H1 (cell line): ENCODE data around the gene CDC5L. TPM values are rescaled to one million over a fixed set of nuclear protein-coding genes. Genes with fewer than 3 reads are reported as not detected.

Source experiments
- CTCF ChIA-PET: fragments of 300-600 bp; sonication (Branson Sonifier 250); formaldehyde crosslinking; loops from one replicate; lab custom pipeline; 2021; ENCODE audit not compliant: partially characterized antibody; lab: Charles Lee
- POLR2A ChIA-PET: fragments of 300-600 bp; sonication (Branson Sonifier 250); formaldehyde crosslinking; loops from one replicate; lab custom pipeline; 2021; ENCODE audit warnings: inconsistent platforms; ENCODE audit not compliant: partially characterized antibody; lab: Charles Lee
- DNase-seq, 2 experiments: peaks; one replicate each; pipeline versions ENCODE4 v3.0.0 to v3.0.0-alpha.2; 2010 to 2022; ENCODE audit warnings: low spot score in 2 of 2, low read depth in 1 of 2, mixed read lengths in 1 of 2
- FAIRE-seq: peaks from 2 replicates; lab custom pipeline; 2011; peaks lifted over from hg19 to GRCh38; lab: Jason Lieb, UNC
- H2AFZ ChIP-seq: 2 replicates; pipeline ENCODE4 v1.8.1; 2012; ENCODE audit warnings: low read length, inconsistent platforms
- H2AK5ac ChIP-seq: 2 replicates; pipeline ENCODE4 v1.6.1; 2013; ENCODE audit warnings: low read depth, low read length
- H2BK120ac ChIP-seq: replicated peaks from 2 replicates; pipeline ENCODE3; 2013; ENCODE audit warnings: low read depth, low read length, inconsistent platforms
- H2BK12ac ChIP-seq: 2 replicates; pipeline ENCODE4 v1.6.1; 2013; ENCODE audit warnings: low read depth, low read length
- H2BK15ac ChIP-seq: 2 replicates; pipeline ENCODE4 v1.6.1; 2013; ENCODE audit warnings: low read length
- H2BK20ac ChIP-seq: 2 replicates; pipeline ENCODE4 v1.6.1; 2013; ENCODE audit warnings: low read length
- H2BK5ac ChIP-seq: 2 replicates; pipeline ENCODE4 v1.6.1; 2013; ENCODE audit warnings: low read depth, low read length
- H3K14ac ChIP-seq: 2 replicates; pipeline ENCODE4 v1.6.1; 2013; ENCODE audit warnings: inconsistent platforms; ENCODE audit not compliant: insufficient read length
- H3K18ac ChIP-seq: 2 replicates; pipeline ENCODE4 v1.6.1; 2013; ENCODE audit warnings: low read length; ENCODE audit errors: extremely low read depth
- H3K23ac ChIP-seq: 2 replicates; pipeline ENCODE4 v1.6.1; 2013; ENCODE audit warnings: inconsistent platforms; ENCODE audit not compliant: insufficient read length
- H3K23me2 ChIP-seq: 2 replicates; pipeline ENCODE4 v1.6.1; 2013; ENCODE audit warnings: low read depth, low read length
- H3K27ac ChIP-seq: 2 replicates; pipeline ENCODE4 v1.6.1; 2011; ENCODE audit warnings: low read depth, low read length, inconsistent platforms
- H3K27me3 ChIP-seq, 4 experiments: replicated peaks in 1 of 4; 1 replicate in 1 of 4; 2 replicates in 3 of 4; pipeline versions ENCODE4 v1.6.1 to v1.8.1; 2011 to 2013; ENCODE audit warnings: low read length in 3 of 4, mild to moderate bottlenecking in 3 of 4, inconsistent platforms in 2 of 4, mixed read lengths in 2 of 4, moderate library complexity in 1 of 4; ENCODE audit not compliant: control insufficient read depth in 3 of 4, insufficient read depth in 3 of 4; ENCODE audit errors: extremely low read depth in 1 of 4
- H3K36me3 ChIP-seq, 4 experiments: 2 replicates each; pipeline versions ENCODE4 v1.6.1 to v1.8.1; 2011 to 2013; ENCODE audit warnings: mild to moderate bottlenecking in 4 of 4, low read length in 3 of 4, moderate library complexity in 2 of 4, control low read depth in 1 of 4, inconsistent platforms in 1 of 4; ENCODE audit not compliant: insufficient read depth in 4 of 4, control insufficient read depth in 2 of 4
- H3K4ac ChIP-seq: replicated peaks from 2 replicates; pipeline ENCODE3; 2013; ENCODE audit warnings: low read length, low read depth, mixed read lengths, inconsistent platforms; ENCODE audit not compliant: insufficient read length
- H3K4me1 ChIP-seq, 4 experiments: replicated peaks in 1 of 4; 1 replicate in 1 of 4; 2 replicates in 3 of 4; pipeline versions ENCODE4 v1.6.1 to v1.8.1; 2011 to 2013; ENCODE audit warnings: low read length in 3 of 4, inconsistent platforms in 2 of 4, mixed read lengths in 1 of 4; ENCODE audit not compliant: insufficient read depth in 4 of 4, control insufficient read depth in 3 of 4
- H3K4me2 ChIP-seq, 2 experiments: 2 replicates each; pipeline versions ENCODE4 v1.6.1 to v1.8.1; 2011 to 2013; ENCODE audit warnings: low read depth in 2 of 2, low read length in 2 of 2, control low read depth in 1 of 2, inconsistent platforms in 1 of 2, mild to moderate bottlenecking in 1 of 2; ENCODE audit not compliant: insufficient read depth in 1 of 2
- H3K4me3 ChIP-seq, 4 experiments: fragments of 200-600, 300-600 bp in 1 of 4; sonication (generic), shearing (Covaris generic), sonication (Bioruptor Twin) in 1 of 4; 2 replicates each; pipeline versions ENCODE4 v1.5.1 to v1.8.1; 2011 to 2016; ENCODE audit warnings: low read length in 4 of 4, low read depth in 3 of 4, control low read depth in 2 of 4, inconsistent platforms in 2 of 4, mild to moderate bottlenecking in 2 of 4, mixed read lengths in 1 of 4, moderate library complexity in 1 of 4; ENCODE audit not compliant: insufficient read depth in 2 of 4; ENCODE audit errors: extremely low read depth in 1 of 4
- H3K56ac ChIP-seq: replicated peaks from 2 replicates; pipeline ENCODE3; 2013; ENCODE audit warnings: low read depth, mild to moderate bottlenecking, mixed read lengths, low read length, inconsistent platforms; ENCODE audit not compliant: insufficient read length
- H3K79me1 ChIP-seq: 2 replicates; pipeline ENCODE4 v1.6.1; 2013; ENCODE audit warnings: low read depth, low read length, control low read depth
- H3K79me2 ChIP-seq, 2 experiments: 2 replicates each; pipeline versions ENCODE4 v1.6.1 to v1.8.1; 2012 to 2013; ENCODE audit warnings: low read length in 2 of 2, mild to moderate bottlenecking in 2 of 2, inconsistent platforms in 1 of 2; ENCODE audit not compliant: insufficient read depth in 2 of 2, control insufficient read depth in 1 of 2
- H3K9ac ChIP-seq, 4 experiments: replicated peaks in 1 of 4; 1 replicate in 1 of 4; 2 replicates in 3 of 4; pipeline versions ENCODE4 v1.6.1 to v1.8.1; 2011 to 2013; ENCODE audit warnings: low read depth in 3 of 4, low read length in 3 of 4, control low read depth in 2 of 4, mild to moderate bottlenecking in 2 of 4, moderate library complexity in 2 of 4, inconsistent platforms in 1 of 4; ENCODE audit errors: extremely low read depth in 1 of 4
- H3K9me3 ChIP-seq, 2 experiments: 2 replicates each; pipeline versions ENCODE4 v1.6.1 to v1.8.1; 2012 to 2013; ENCODE audit warnings: mild to moderate bottlenecking in 2 of 2, moderate library complexity in 2 of 2, control low read depth in 1 of 2, inconsistent platforms in 1 of 2, low read depth in 1 of 2, low read length in 1 of 2, mixed read lengths in 1 of 2; ENCODE audit not compliant: insufficient read depth in 2 of 2
- H4K20me1 ChIP-seq, 2 experiments: replicated peaks in 1 of 2; 2 replicates each; pipeline versions ENCODE3 to v1.8.1; 2011 to 2013; ENCODE audit warnings: inconsistent platforms in 2 of 2, low read length in 2 of 2, mild to moderate bottlenecking in 1 of 2; ENCODE audit not compliant: insufficient read depth in 2 of 2, control insufficient read depth in 1 of 2
- H4K5ac ChIP-seq: 2 replicates; pipeline ENCODE4 v1.6.1; 2013; ENCODE audit warnings: low read length, low read depth, mixed read lengths, inconsistent platforms; ENCODE audit not compliant: insufficient read length
- H4K8ac ChIP-seq: 2 replicates; pipeline ENCODE4 v1.8.0; 2013; ENCODE audit warnings: mild to moderate bottlenecking, moderate library complexity, low read length, inconsistent platforms; ENCODE audit not compliant: insufficient read depth; ENCODE audit errors: extremely low read depth
- H4K91ac ChIP-seq: replicated peaks from 2 replicates; pipeline ENCODE3; 2013; ENCODE audit warnings: low read length, mixed read lengths, inconsistent platforms; ENCODE audit not compliant: insufficient read length
- ASH2L ChIP-seq: fragments of 200-600, 300-600 bp; sonication (generic); IDR thresholded peaks from one replicate; pipeline ENCODE4 v1.7.1; 2017; ENCODE audit warnings: low read length
- ATF2 ChIP-seq: IDR thresholded peaks from 2 replicates; pipeline ENCODE4 v1.6.1; 2012; ENCODE audit warnings: low read length, inconsistent platforms
- CBX5 ChIP-seq: fragments of 300-800, 300-1000 bp; sonication (generic); IDR thresholded peaks from 2 replicates; pipeline ENCODE4 v1.7.1; 2016; ENCODE audit warnings: antibody characterized with exemption, low read length, low read depth
- CBX8 ChIP-seq: fragments of 300-800, 300-1000 bp; sonication (generic); IDR thresholded peaks from 2 replicates; pipeline ENCODE4 v1.7.1; 2016; ENCODE audit warnings: low read depth, low read length, borderline replicate concordance
- CEBPB ChIP-seq: IDR thresholded peaks from 2 replicates; pipeline ENCODE4 v1.6.1; 2012; ENCODE audit warnings: low read depth, low read length
- CREB1 ChIP-seq: IDR thresholded peaks from 2 replicates; pipeline ENCODE4 v1.6.1; 2012; ENCODE audit warnings: inconsistent platforms
- E2F6 ChIP-seq: IDR thresholded peaks from 2 replicates; pipeline ENCODE4 v1.6.1; 2012; ENCODE audit warnings: inconsistent platforms
- JUND ChIP-seq: IDR thresholded peaks from 2 replicates; pipeline ENCODE4 v1.6.1; 2011; ENCODE audit warnings: mild to moderate bottlenecking, improper control_type of control experiment, low read length
- POLR2A ChIP-seq, 2 experiments: IDR thresholded peaks; 1 replicate in 1 of 2; 2 replicates in 1 of 2; pipeline ENCODE4 v1.6.1; 2011; ENCODE audit warnings: low read depth in 2 of 2, low read length in 2 of 2, mild to moderate bottlenecking in 2 of 2; ENCODE audit errors: control extremely low read depth in 1 of 2
- RNF2 ChIP-seq: fragments of 200-900, 300-1000 bp; sonication (generic); IDR thresholded peaks from 2 replicates; pipeline ENCODE4 v1.7.1; 2016; ENCODE audit warnings: borderline replicate concordance, low read depth, mild to moderate bottlenecking, antibody characterized with exemption, low read length; ENCODE audit not compliant: poor library complexity, severe bottlenecking; ENCODE audit errors: missing control alignments
- SIX5 ChIP-seq: IDR thresholded peaks from 2 replicates; pipeline ENCODE4 v1.6.1; 2011; ENCODE audit warnings: mild to moderate bottlenecking, low read depth, low read length
- SP4 ChIP-seq: IDR thresholded peaks from 2 replicates; pipeline ENCODE4 v1.6.1; 2012; ENCODE audit warnings: low read length, inconsistent platforms
- WGBS, 2 experiments: shearing (Covaris generic) in 1 of 2; methylation state at CpG; one replicate each; pipeline versions ENCODE4 v1.1.6 to v1.1.7; 2013 to 2015; ENCODE audit warnings: low lambda C conversion rate in 2 of 2, mixed read lengths in 2 of 2, inconsistent platforms in 1 of 2, low coverage in 1 of 2, missing lambda C conversion rate in 1 of 2; ENCODE audit not compliant: insufficient replicate concordance in 2 of 2, insufficient coverage in 1 of 2, insufficient read length in 1 of 2; ENCODE audit errors: extremely low coverage in 1 of 2, missing lambda C conversion rate in 1 of 2; 5-methylcytosine and 5-hydroxymethylcytosine counted together
- polyA plus RNA-seq, 7 experiments: library from polyadenylated mRNA; depleted of rRNA in 3 of 7; stranded (reverse) in 5 of 7; unstranded in 2 of 7; fragments of >200 nt in 5 of 7; fragments of 200-250 nt in 2 of 7; gene quantifications; 1 replicate in 5 of 7; 2 replicates in 1 of 7; 4 replicates in 1 of 7; pipeline versions ENCODE4 v1.2.1 to v1.2.3, GENCODE V29; 2011 to 2013; ENCODE audit warnings: missing spikeins in 2 of 7, mixed read lengths in 2 of 7
- total RNA-seq: library from RNA; stranded (reverse); fragmentation: NEBNext Ultra II Directional; extraction: Animal tissue kit (Norgen Biotek cat#: 25700); gene quantifications from 2 replicates; pipeline ENCODE4 v1.2.1, GENCODE V29; 2021

CDC5L gene
- total and polyA plus RNA-seq, 2 of the 8 experiments (the other 6 are each of a cell fraction or from before 2014, with no cell fraction given) = 8.4 to 32.8 TPM

DNA sequence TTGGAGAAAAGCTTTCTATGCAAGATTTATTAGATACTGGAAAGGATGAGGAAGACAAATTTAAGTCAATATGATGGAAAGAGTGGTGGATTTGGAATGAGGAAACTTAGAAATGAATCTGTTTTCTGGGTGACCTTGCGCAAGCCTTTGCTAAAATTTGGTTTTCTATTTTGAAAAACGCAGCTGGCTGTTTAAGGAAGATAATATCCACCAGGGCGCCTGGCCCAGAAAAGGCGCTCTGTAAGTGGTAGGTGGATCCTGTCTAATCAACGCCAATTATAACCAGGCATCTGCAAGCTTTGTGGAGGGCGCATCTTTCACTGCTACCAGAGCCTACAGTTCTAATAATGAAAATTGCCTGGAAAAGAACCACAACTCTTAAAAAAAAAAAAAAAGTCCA lies 45.5 kb upstream of the CDC5L start:
- Histone ChIP-seq H2BK120ac (no peak overlapping the region), H3K23me2 (no peaks in the 10 kb centered on the region; the same call in 1 of the 2 replicates), H2BK5ac (no peak overlapping the region), H2AK5ac (no peak overlapping the region), H3K9ac (no peak overlapping the region), H3K4me2 (peak overlapping the region; percentile 25 to 60; a peak in 3 of 4 replicates), H4K8ac (peak overlapping the region; percentile 28; the same call in 1 of the 2 replicates), H3K4me3 (peak overlapping the region in 3 of 4 experiments; percentile 23 to 43 (median 32); a peak in 4 of 8 replicates), H3K14ac (no peak overlapping the region), H4K20me1 (no peaks in the 10 kb centered on the region), H3K79me1 (no peaks in the 10 kb centered on the region), H3K18ac (no peak overlapping the region), H3K23ac (no peak overlapping the region), H2AFZ (no peak overlapping the region), H3K4ac (no peak overlapping the region), H4K5ac (no peak overlapping the region), H3K79me2 (no peaks in the 10 kb centered on the region), H2BK12ac (no peak overlapping the region), H2BK20ac (no peak overlapping the region), H2BK15ac (no peak overlapping the region), H4K91ac (no peak overlapping the region), H3K27ac (no peak overlapping the region), H3K36me3 (no peaks in the 10 kb centered on the region), H3K56ac (no peak overlapping the region), H3K27me3 (peaks cover 3 to 7% (median 6%) of the 10 kb centered on the region in 4 experiments; a peak in 5 of 7 replicates), H3K9me3 (no peaks in the 10 kb centered on the region), H3K4me1 (no peaks in the 10 kb centered on the region; a peak in 1 of 7 replicates)
- WGBS, 2 experiments = 68% methylated on average over 6 of the region's 6 CpGs; no CpG with 5 or more reads in 1 of the 2 experiments
- DNase-seq = no peak
- CTCF ChIA-PET = interaction anchor here (0.8 to 5.8 kb wide), 9 partner anchors 25 to 244 kb away, joined by 3 to 37 read pairs (median 4); partner anchors contain the start of gene AARS2
- POLR2A ChIA-PET = interaction anchor here (0.6 to 2.5 kb wide), 7 partner anchors 13 to 94 kb away, joined by 3 to 10 read pairs (median 3); no protein-coding TSS in a partner anchor
- no peak for FAIRE-seq
- TF ChIP-seq ASH2L (no peak), ATF2 (no peak), SIX5 (no peak), CBX5 (no peak), JUND (no peak), POLR2A (IDR thresholded peaks at IDR 0.05; ENCODE audit: control extremely low read depth in 1 of 2, low read depth in 2 of 2, low read length in 2 of 2) (no peak), CEBPB (no peak), CREB1 (no peak), CBX8 (no peak), SP4 (no peak), E2F6 (no peak), RNF2 (no peak)
